Measurements from ENCODE around the gene DNAH2.

DNAH2 gene

DNA sequence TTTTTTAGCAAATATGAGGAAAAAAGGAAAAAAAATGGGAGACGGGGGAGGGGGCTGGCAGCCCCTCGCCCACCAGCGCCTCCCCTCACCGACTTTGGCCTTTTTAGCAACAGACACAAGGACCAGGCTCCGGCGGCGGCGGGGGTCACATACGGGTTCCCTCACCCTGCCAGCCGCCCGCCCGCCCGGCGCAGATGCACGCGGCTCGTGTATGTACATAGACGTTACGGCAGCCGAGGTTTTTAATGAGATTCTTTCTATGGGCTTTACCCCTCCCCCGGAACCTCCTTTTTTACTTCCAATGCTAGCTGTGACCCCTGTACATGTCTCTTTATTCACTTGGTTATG lies 136.1 kb downstream of the DNAH2 start:
- no peak for TF ChIP-seq CTCF (conservative IDR thresholded peaks at IDR 0.05; ENCODE audit: low read depth, low read length)
- no peaks in the 10 kb centered on the region for H3K4me1 ChIP-seq (ENCODE audit: low read depth, poor library complexity, severe bottlenecking)
- no peaks in the 10 kb centered on the region for H3K79me2 ChIP-seq (ENCODE audit: insufficient read depth, low read depth)
- no peak overlapping the region for H2AFZ ChIP-seq (ENCODE audit: low read depth)
- no peak overlapping the region for H3K27ac ChIP-seq
- no peak overlapping the region for H3K4me2 ChIP-seq
- no peaks in the 10 kb centered on the region for H4K20me1 ChIP-seq (ENCODE audit: insufficient read depth)
- no peaks in the 10 kb centered on the region for H3K27me3 ChIP-seq (ENCODE audit: insufficient read depth, low read depth)
- no peak overlapping the region for H3K9ac ChIP-seq
- H3K4me3 ChIP-seq (IDR thresholded peaks at IDR 0.05; ENCODE audit: insufficient read depth, low read depth, low read length): no peak overlapping the region
- H3K36me3 ChIP-seq (ENCODE audit: insufficient read depth): no peaks in the 10 kb centered on the region

DNA sequence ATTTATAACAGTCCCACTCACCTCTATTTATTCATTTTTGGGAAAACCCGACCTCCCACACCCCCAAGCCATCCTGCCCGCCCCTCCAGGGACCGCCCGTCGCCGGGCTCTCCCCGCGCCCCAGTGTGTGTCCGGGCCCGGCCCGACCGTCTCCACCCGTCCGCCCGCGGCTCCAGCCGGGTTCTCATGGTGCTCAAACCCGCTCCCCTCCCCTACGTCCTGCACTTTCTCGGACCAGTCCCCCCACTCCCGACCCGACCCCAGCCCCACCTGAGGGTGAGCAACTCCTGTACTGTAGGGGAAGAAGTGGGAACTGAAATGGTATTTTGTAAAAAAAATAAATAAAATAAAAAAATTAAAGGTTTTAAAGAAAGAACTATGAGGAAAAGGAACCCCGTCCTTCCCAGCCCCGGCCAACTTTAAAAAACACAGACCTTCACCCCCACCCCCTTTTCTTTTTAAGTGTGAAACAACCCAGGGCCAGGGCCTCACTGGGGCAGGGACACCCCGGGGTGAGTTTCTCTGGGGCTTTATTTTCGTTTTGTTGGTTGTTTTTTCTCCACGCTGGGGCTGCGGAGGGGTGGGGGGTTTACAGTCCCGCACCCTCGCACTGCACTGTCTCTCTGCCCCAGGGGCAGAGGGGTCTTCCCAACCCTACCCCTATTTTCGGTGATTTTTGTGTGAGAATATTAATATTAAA lies 136.7 kb downstream of the DNAH2 start:
- Histone ChIP-seq H4K20me1 (ENCODE audit: insufficient read depth) (no peaks in the 10 kb centered on the region), H3K4me2 (no peak overlapping the region), H3K79me2 (ENCODE audit: insufficient read depth, low read depth) (no peaks in the 10 kb centered on the region), H3K4me1 (ENCODE audit: low read depth, poor library complexity, severe bottlenecking) (no peaks in the 10 kb centered on the region), H3K36me3 (ENCODE audit: insufficient read depth) (no peaks in the 10 kb centered on the region), H3K9ac (no peak overlapping the region), H2AFZ (ENCODE audit: low read depth) (no peak overlapping the region), H3K4me3 (IDR thresholded peaks at IDR 0.05; ENCODE audit: insufficient read depth, low read depth, low read length) (no peak overlapping the region), H3K27me3 (ENCODE audit: insufficient read depth, low read depth) (no peaks in the 10 kb centered on the region), H3K27ac (no peak overlapping the region)
- no peak for TF ChIP-seq CTCF (conservative IDR thresholded peaks at IDR 0.05; ENCODE audit: low read depth, low read length)

DNA sequence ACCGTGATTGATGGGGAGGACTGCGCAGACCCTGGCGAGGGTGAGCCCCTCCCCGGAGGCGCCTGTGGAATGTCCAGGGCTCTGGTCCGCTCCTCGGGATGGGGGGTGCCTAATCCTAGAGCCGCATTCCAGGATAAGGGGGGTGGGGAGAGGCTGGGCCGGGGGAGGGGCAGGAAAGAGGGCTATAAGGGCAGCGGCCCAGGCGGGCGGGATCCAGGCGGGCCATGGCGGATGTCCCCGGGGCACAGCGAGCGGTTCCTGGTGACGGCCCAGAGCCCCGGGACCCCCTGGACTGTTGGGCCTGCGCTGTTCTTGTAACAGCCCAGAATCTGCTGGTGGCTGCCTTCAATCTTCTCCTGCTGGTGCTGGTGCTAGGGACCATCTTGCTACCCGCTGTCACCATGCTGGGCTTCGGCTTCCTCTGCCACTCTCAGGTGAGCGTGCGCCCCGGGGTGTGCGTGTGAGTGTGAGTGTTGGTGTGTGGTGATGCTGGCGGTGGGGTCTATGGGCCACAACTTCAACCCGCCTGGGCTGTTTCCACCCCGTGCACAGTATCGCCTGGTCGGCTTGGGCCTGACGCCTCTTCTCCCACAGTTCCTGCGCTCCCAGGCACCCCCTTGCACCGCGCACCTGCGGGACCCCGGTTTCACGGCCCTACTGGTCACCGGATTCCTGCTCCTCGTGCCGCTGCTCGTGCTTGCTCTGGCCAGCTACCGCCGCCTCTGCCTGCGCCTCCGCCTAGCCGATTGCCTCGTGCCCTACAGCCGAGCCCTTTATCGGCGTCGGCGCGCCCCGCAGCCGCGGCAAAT lies 137.5 kb downstream of the DNAH2 start, which contains the start of gene TMEM88:
TMEM88 (plus strand) TSS at position 216 of the 809 bp plus-strand sequence; CDS start at position 225, 9 bp downstream.
- Histone ChIP-seq H3K27ac (no peak within 1 kb of the TSS), H3K4me1 (ENCODE audit: low read depth, poor library complexity, severe bottlenecking) (no peaks in the 10 kb centered on the region), H3K36me3 (ENCODE audit: insufficient read depth) (no peaks in the 10 kb centered on the region), H3K9ac (no peak within 1 kb of the TSS), H2AFZ (ENCODE audit: low read depth) (no peak within 1 kb of the TSS), H4K20me1 (ENCODE audit: insufficient read depth) (no peaks in the 10 kb centered on the region), H3K4me2 (peak within 1 kb of the TSS; percentile 9; the same call in 1 of the 2 replicates), H3K27me3 (ENCODE audit: insufficient read depth, low read depth) (no peaks in the 10 kb centered on the region), H3K4me3 (IDR thresholded peaks at IDR 0.05; ENCODE audit: insufficient read depth, low read depth, low read length) (no peak within 1 kb of the TSS), H3K79me2 (ENCODE audit: insufficient read depth, low read depth) (no peaks in the 10 kb centered on the region)
- TF ChIP-seq CTCF (conservative IDR thresholded peaks at IDR 0.05; ENCODE audit: low read depth, low read length): no peak

DNA sequence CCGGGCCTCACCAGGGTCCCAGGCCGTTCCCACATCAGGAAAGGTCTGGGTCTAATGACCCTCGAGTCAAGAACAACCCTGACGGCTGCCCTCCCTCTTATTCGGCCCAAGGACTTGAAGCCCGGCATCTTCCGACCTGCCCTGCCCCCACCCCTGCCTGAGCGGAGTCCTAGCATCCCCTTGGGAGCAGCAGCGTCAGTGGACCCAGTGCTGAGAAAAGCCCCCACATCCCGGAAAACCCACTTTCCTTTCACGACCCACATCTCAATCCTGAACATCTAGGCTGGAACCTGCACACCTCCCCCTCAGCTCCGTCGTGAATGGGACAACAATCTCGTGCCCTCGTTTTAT lies 138.1 kb downstream of the DNAH2 start:
- Histone ChIP-seq H3K9ac (no peak overlapping the region), H3K27me3 (ENCODE audit: insufficient read depth, low read depth) (no peaks in the 10 kb centered on the region), H3K79me2 (ENCODE audit: insufficient read depth, low read depth) (no peaks in the 10 kb centered on the region), H3K4me3 (IDR thresholded peaks at IDR 0.05; ENCODE audit: insufficient read depth, low read depth, low read length) (no peak overlapping the region), H3K4me1 (ENCODE audit: low read depth, poor library complexity, severe bottlenecking) (no peaks in the 10 kb centered on the region), H3K27ac (no peak overlapping the region), H3K36me3 (ENCODE audit: insufficient read depth) (no peaks in the 10 kb centered on the region), H2AFZ (ENCODE audit: low read depth) (no peak overlapping the region), H4K20me1 (ENCODE audit: insufficient read depth) (no peaks in the 10 kb centered on the region), H3K4me2 (peak overlapping the region; percentile 9; the same call in 1 of the 2 replicates)
- TF ChIP-seq CTCF (conservative IDR thresholded peaks at IDR 0.05; ENCODE audit: low read depth, low read length): no peak
